ENCODE measurements around the gene MAP3K7.

The MAP3K7 gene

DNA sequence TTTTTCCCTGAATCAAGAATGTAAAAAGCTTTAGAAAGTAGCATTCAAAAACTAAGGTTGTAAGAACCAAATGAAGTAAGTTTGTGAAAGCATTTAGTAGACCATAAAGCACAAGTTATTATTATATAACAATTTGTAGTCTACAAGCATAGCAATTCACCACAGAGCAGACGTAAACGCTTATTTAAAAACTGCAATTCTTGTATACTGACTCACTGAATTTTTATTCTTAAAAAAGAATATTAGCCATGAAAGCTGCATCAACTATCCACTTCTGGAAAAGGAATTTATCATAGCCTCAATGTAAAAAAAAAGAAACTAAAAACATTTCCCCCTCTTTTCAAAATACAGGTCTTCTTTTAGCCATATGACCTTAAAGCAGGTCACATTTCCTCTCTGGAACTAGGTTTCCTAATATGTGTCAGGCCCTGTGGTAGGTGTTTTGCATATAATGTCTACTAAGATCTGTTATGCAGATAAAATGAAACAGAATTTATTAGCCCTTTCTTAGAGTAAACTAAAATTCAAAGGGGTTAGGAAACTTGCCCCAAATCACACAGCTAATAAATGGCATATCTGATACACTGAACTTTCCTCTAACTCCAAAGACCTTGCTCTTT is 2.1 kb downstream of the MAP3K7 start:
- no peaks in the 10 kb centered on the region for H3K27me3 ChIP-seq (ENCODE audit: control insufficient read depth, low read length)
- TF ChIP-seq CTCF (IDR thresholded peaks at IDR 0.05; ENCODE audit: low read depth, low read length, poor library complexity, severe bottlenecking), result no peak
- H3K9me2 ChIP-seq (replicated peaks; ENCODE audit: control insufficient read depth, low read length), result no peaks in the 10 kb centered on the region
- no peaks in the 10 kb centered on the region for H3K9me3 ChIP-seq (ENCODE audit: control insufficient read depth, insufficient read depth, low read length)
- H3K4me1 ChIP-seq (ENCODE audit: control insufficient read depth, low read length), result peaks cover 37% of the 10 kb centered on the region
- H3K4me3 ChIP-seq (ENCODE audit: low read length), result peak overlapping the region; percentile 79
- peak overlapping the region; percentile 71 for H3K4me2 ChIP-seq (ENCODE audit: low read length)
- no peaks in the 10 kb centered on the region; the same call in 1 of the 2 replicates for H3F3A ChIP-seq (ENCODE audit: control insufficient read depth, insufficient read depth)
- H4K20me1 ChIP-seq (ENCODE audit: control insufficient read depth, insufficient read depth, low read depth, low read length), result peaks cover 13% of the 10 kb centered on the region; the same call in 1 of the 2 replicates
- peaks cover 12% of the 10 kb centered on the region for H3K36me3 ChIP-seq (ENCODE audit: control insufficient read depth, low read length)
- peaks cover 67% of the 10 kb centered on the region for H3K79me2 ChIP-seq (ENCODE audit: control insufficient read depth, low read length)
- no peak overlapping the region for H3K27ac ChIP-seq (ENCODE audit: low read depth, low read length)

GRCh38 chr6:90583836-90584481 is 2.9 kb downstream of the MAP3K7 start:
- Histone ChIP-seq H3K9me2 (replicated peaks; ENCODE audit: control insufficient read depth, low read length) (no peaks in the 10 kb centered on the region), H3K27ac (ENCODE audit: low read depth, low read length) (no peak overlapping the region), H3K4me1 (ENCODE audit: control insufficient read depth, low read length) (peaks cover 37% of the 10 kb centered on the region), H3K79me2 (ENCODE audit: control insufficient read depth, low read length) (peaks cover 75% of the 10 kb centered on the region), H3K36me3 (ENCODE audit: control insufficient read depth, low read length) (peaks cover 12% of the 10 kb centered on the region), H3F3A (ENCODE audit: control insufficient read depth, insufficient read depth) (no peaks in the 10 kb centered on the region; the same call in 1 of the 2 replicates), H3K4me3 (ENCODE audit: low read length) (peak overlapping the region; percentile 79), H3K9me3 (ENCODE audit: control insufficient read depth, insufficient read depth, low read length) (no peaks in the 10 kb centered on the region), H3K27me3 (ENCODE audit: control insufficient read depth, low read length) (no peaks in the 10 kb centered on the region), H4K20me1 (ENCODE audit: control insufficient read depth, insufficient read depth, low read depth, low read length) (peaks cover 13% of the 10 kb centered on the region; the same call in 1 of the 2 replicates), H3K4me2 (ENCODE audit: low read length) (peak overlapping the region; percentile 71)
- no peak for TF ChIP-seq CTCF (IDR thresholded peaks at IDR 0.05; ENCODE audit: low read depth, low read length, poor library complexity, severe bottlenecking)
- TF ChIP-seq EZH2phosphoT487 (IDR thresholded peaks at IDR 0.05; ENCODE audit: borderline replicate concordance, low read length), result no peak

GRCh38 chr6:90583179-90583835 is 3.6 kb downstream of the MAP3K7 start:
- H3K27me3 ChIP-seq (ENCODE audit: control insufficient read depth, low read length), result no peaks in the 10 kb centered on the region

More at GRCh38 chr6:90583179-90583835, 3.6 kb downstream of the MAP3K7 start:
- peaks cover 77% of the 10 kb centered on the region for H3K79me2 ChIP-seq (ENCODE audit: control insufficient read depth, low read length)
- H3K9me2 ChIP-seq (replicated peaks; ENCODE audit: control insufficient read depth, low read length), result no peaks in the 10 kb centered on the region
- H3K27ac ChIP-seq (ENCODE audit: low read depth, low read length), result no peak overlapping the region
- TF ChIP-seq EZH2phosphoT487 (IDR thresholded peaks at IDR 0.05; ENCODE audit: borderline replicate concordance, low read length) (no peak), CTCF (IDR thresholded peaks at IDR 0.05; ENCODE audit: low read depth, low read length, poor library complexity, severe bottlenecking) (no peak)
- H3K4me2 ChIP-seq (ENCODE audit: low read length), result no peak overlapping the region
- peaks cover 13% of the 10 kb centered on the region; the same call in 1 of the 2 replicates for H4K20me1 ChIP-seq (ENCODE audit: control insufficient read depth, insufficient read depth, low read depth, low read length)
- H3F3A ChIP-seq (ENCODE audit: control insufficient read depth, insufficient read depth), result no peaks in the 10 kb centered on the region; the same call in 1 of the 2 replicates
- H3K36me3 ChIP-seq (ENCODE audit: control insufficient read depth, low read length), result peaks cover 12% of the 10 kb centered on the region
- no peaks in the 10 kb centered on the region for H3K9me3 ChIP-seq (ENCODE audit: control insufficient read depth, insufficient read depth, low read length)
- H3K4me3 ChIP-seq (ENCODE audit: low read length), result no peak overlapping the region
- H3K4me1 ChIP-seq (ENCODE audit: control insufficient read depth, low read length), result peaks cover 36% of the 10 kb centered on the region

Data from DOHH2 (cell line).